Brain microvascular endothelial cell (primary cell): ENCODE measurements around the gene MECP2.

Experiments
- DNase-seq: peaks from one replicate; pipeline ENCODE4 v3.0.0-alpha.2; 2020
- H3K27ac ChIP-seq: fragments of 250-450 bp; sonication (Bioruptor Pico); 2 replicates; pipeline ENCODE4 v1.5.1; 2020; ENCODE audit warnings: mild to moderate bottlenecking, moderate library complexity
- H3K27me3 ChIP-seq: fragments of 250-450 bp; sonication (Bioruptor Pico); replicated peaks from 2 replicates; pipeline ENCODE4 v1.5.1; 2020; ENCODE audit warnings: mild to moderate bottlenecking
- H3K36me3 ChIP-seq: fragments of 250-450 bp; sonication (Bioruptor Pico); replicated peaks from 2 replicates; pipeline ENCODE4 v1.5.1; 2020; ENCODE audit warnings: mild to moderate bottlenecking
- H3K4me3 ChIP-seq: 2 replicates; pipeline ENCODE4 v1.5.1; 2011; ENCODE audit warnings: low read depth, mild to moderate bottlenecking, control low read depth, low read length, moderate library complexity
- in situ Hi-C: cut with HindIII; loops from 2 replicates; pipeline ENCODE4 v1.10.0; 2017; ENCODE audit warnings: low sequenced_read_pairs, low pct_ligation_motif_present
- TF ChIP-seq, protein P1 (sequence below): IDR thresholded peaks from 2 replicates; pipeline ENCODE4 v1.5.1; 2011; ENCODE audit warnings: low read depth, mild to moderate bottlenecking, moderate library complexity, low read length, control low read depth, inconsistent platforms; ENCODE audit errors: missing control alignments

The MECP2 gene

GRCh38 chrX:154120567-154120966, 23.1 kb upstream of the MECP2 start:
- Histone ChIP-seq H3K27ac (no peak overlapping the region), H3K36me3 (no peaks in the 10 kb centered on the region), H3K27me3 (no peaks in the 10 kb centered on the region), H3K4me3 (no peak overlapping the region)
- TF ChIP-seq, protein P1, sequence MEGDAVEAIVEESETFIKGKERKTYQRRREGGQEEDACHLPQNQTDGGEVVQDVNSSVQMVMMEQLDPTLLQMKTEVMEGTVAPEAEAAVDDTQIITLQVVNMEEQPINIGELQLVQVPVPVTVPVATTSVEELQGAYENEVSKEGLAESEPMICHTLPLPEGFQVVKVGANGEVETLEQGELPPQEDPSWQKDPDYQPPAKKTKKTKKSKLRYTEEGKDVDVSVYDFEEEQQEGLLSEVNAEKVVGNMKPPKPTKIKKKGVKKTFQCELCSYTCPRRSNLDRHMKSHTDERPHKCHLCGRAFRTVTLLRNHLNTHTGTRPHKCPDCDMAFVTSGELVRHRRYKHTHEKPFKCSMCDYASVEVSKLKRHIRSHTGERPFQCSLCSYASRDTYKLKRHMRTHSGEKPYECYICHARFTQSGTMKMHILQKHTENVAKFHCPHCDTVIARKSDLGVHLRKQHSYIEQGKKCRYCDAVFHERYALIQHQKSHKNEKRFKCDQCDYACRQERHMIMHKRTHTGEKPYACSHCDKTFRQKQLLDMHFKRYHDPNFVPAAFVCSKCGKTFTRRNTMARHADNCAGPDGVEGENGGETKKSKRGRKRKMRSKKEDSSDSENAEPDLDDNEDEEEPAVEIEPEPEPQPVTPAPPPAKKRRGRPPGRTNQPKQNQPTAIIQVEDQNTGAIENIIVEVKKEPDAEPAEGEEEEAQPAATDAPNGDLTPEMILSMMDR: no peak
- in situ Hi-C loops: no loop called here
- DNase-seq: no peak

GRCh38 chrX:154117566-154117965, 20.0 kb upstream of the MECP2 start:
- no peak for DNase-seq
- Histone ChIP-seq H3K4me3 (no peak overlapping the region), H3K27me3 (no peaks in the 10 kb centered on the region), H3K36me3 (no peaks in the 10 kb centered on the region), H3K27ac (no peak overlapping the region)
- TF ChIP-seq, protein P1: no peak
- in situ Hi-C loops: no loop called here

- Histone ChIP-seq H3K27me3 (no peaks in the 10 kb centered on the region), H3K36me3 (no peaks in the 10 kb centered on the region), H3K4me3 (no peak overlapping the region), H3K27ac (no peak overlapping the region)
- TF ChIP-seq, protein P1: no peak
- in situ Hi-C loops: no loop called here
- DNase-seq: no peak
Observed at GRCh38 chrX:154116426-154117211, 19.1 kb upstream of the MECP2 start.

- H3K4me3 ChIP-seq: no peak overlapping the region
- in situ Hi-C loops: no loop called here
Observed at GRCh38 chrX:154115750-154116149, 18.2 kb upstream of the MECP2 start.

DNA sequence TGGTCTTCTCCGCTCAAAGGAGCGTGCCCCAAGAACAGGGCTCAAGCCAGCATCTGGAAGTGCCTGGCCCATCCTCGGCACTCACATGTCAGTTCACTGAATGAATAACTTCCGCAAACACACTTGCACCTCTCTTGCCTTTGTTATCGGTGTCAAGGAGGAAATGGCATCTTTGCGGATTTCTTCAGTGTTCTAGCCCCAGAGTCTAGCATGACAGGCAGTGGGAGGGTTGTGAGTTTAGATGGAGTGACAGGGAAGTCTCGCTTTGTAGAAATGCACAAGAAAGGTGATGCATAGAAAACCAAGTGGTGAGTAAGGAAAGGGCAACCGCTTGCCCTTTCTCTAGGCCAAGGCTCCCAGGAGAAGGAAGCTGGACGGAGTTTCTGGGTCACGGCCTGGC, 17.6 kb upstream of the MECP2 start:
- H3K36me3 ChIP-seq: no peaks in the 10 kb centered on the region
- TF ChIP-seq, protein P1: no peak
- no peaks in the 10 kb centered on the region for H3K27me3 ChIP-seq
- in situ Hi-C loops: no loop called here
- no peak overlapping the region for H3K27ac ChIP-seq
- H3K4me3 ChIP-seq: no peak overlapping the region
- DNase-seq: no peak

More at GRCh38 chrX:154115750-154116149, 18.2 kb upstream of the MECP2 start:
- no peak for DNase-seq
- no peak overlapping the region for H3K27ac ChIP-seq
- H3K36me3 ChIP-seq: no peaks in the 10 kb centered on the region
- TF ChIP-seq, protein P1: no peak
- no peaks in the 10 kb centered on the region for H3K27me3 ChIP-seq

- DNase-seq: no peak
- H3K27ac ChIP-seq: no peak overlapping the region
- no peak overlapping the region for H3K4me3 ChIP-seq
- TF ChIP-seq, protein P1: no peak
- no peaks in the 10 kb centered on the region for H3K27me3 ChIP-seq
- in situ Hi-C loops: no loop called here
- H3K36me3 ChIP-seq: no peaks in the 10 kb centered on the region
Observed at GRCh38 chrX:154114652-154115051, 17.1 kb upstream of the MECP2 start.
